ENCODE results near the gene CCDC177.

DNA sequence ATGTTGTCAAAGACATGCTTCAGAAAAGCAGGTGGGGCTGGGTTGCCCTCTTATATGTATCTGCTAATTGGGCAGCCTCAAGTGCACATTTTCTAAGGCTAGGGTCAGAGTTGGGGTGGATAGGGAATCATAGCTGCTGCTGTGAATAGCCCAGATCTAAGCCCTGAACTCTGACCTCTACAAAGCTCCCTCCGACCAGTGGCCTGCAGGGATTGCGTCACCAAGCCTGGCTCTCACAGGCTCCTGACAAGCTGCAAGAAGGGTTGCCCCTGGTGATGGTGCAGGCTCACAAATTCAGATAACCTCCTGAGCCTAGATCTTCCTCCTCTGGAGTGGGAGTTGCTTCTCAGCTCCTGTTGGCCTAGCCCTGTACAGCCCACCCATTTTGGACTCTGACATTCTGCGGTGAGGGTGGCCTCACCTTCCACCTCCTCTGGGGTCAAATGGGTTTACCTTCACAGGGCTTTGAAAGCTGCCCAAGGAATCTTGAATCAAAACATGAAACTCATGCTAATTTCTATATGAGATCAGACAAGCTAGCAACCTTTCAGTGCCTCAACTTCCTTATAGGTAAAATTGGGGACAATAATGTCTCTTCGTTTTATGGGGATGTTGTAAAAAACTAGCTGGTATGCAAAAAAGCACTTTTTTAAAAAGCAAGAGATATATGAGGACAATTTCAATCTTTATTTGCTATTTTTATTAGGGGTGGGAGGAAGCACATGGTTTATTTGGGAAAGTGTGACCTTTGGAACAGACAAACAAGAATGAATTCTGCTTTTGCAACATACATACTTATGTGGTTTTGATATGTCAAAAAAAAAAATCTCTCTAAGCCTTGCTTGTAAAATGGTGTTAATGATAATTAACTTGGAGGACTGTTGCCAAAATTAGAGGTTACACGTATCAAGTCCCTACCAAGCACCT, 31.9 kb upstream of the CCDC177 start:
- TF ChIP-seq, protein P1, sequence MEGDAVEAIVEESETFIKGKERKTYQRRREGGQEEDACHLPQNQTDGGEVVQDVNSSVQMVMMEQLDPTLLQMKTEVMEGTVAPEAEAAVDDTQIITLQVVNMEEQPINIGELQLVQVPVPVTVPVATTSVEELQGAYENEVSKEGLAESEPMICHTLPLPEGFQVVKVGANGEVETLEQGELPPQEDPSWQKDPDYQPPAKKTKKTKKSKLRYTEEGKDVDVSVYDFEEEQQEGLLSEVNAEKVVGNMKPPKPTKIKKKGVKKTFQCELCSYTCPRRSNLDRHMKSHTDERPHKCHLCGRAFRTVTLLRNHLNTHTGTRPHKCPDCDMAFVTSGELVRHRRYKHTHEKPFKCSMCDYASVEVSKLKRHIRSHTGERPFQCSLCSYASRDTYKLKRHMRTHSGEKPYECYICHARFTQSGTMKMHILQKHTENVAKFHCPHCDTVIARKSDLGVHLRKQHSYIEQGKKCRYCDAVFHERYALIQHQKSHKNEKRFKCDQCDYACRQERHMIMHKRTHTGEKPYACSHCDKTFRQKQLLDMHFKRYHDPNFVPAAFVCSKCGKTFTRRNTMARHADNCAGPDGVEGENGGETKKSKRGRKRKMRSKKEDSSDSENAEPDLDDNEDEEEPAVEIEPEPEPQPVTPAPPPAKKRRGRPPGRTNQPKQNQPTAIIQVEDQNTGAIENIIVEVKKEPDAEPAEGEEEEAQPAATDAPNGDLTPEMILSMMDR (conservative IDR thresholded peaks at IDR 0.05 in 1 of 2, IDR thresholded peaks at IDR 0.05 in 1 of 2; ENCODE audit: low read depth in 1 of 2, low read length in 2 of 2) = no peak
- TF ChIP-seq EZH2 (IDR thresholded peaks at IDR 0.05; ENCODE audit: low read length, missing control alignments) = no peak

All from fibroblast of lung (primary cell).